Motor neuron (in vitro differentiated cells): Measurements from ENCODE around the gene CLASP1. TPM values are rescaled to one million over a fixed set of nuclear protein-coding genes. Genes with fewer than 3 reads are reported as not detected.
"Not testable (repeated sequence)": the region's sequence is repeated elsewhere in the genome, so short reads cannot be mapped to it uniquely, and the experiment has no call there.

Experiments used
- ATAC-seq, 8 experiments: fragments of 200-7000 bp; cut with Tn5 transposase; replicated peaks in 6 of 8; 2 replicates each; pipeline ENCODE4 v1.8.0; 2021; ENCODE audit warnings: mild to moderate bottlenecking in 8 of 8, moderate library complexity in 8 of 8
- H3K27ac ChIP-seq, 2 donors: fragments of 250-450 bp; sonication (Bioruptor Pico); 2 replicates each; pipeline ENCODE4 v1.9.0; 2021; ENCODE audit warnings: antibody characterized with exemption in 2 of 2, mild to moderate bottlenecking in 2 of 2, moderate library complexity in 1 of 2
- H3K4me1 ChIP-seq, 2 donors: fragments of 250-450 bp; sonication (Bioruptor Pico); replicated peaks in 1 of 2; 2 replicates each; pipeline ENCODE4 v1.6.1; 2021; ENCODE audit warnings: antibody characterized with exemption in 2 of 2, mild to moderate bottlenecking in 2 of 2, moderate library complexity in 1 of 2
- H3K4me3 ChIP-seq, 5 donors: fragments of 250-450 bp; sonication (Bioruptor Pico); 2 replicates each; pipeline ENCODE4 v1.9.0; 2021; ENCODE audit warnings: antibody characterized with exemption in 5 of 5, mild to moderate bottlenecking in 5 of 5, moderate library complexity in 4 of 5
- WGBS, 10 experiments: fragments of 450-650 bp; shearing (Covaris generic); methylation state at CpG; one replicate each; pipeline ENCODE4 v1.0.0; 2022; 5-methylcytosine and 5-hydroxymethylcytosine counted together
- in situ Hi-C, 9 experiments: fragments of 400-800 bp; cut with MboI; loops; one replicate each; pipeline ENCODE4 v1.15.0; 2021; ENCODE audit warnings: low sequenced_read_pairs in 9 of 9, low pct_unique_long_range_greater_than_20kb in 2 of 9; ENCODE audit not compliant: unreplicated experiment in 9 of 9
- total RNA-seq, 8 experiments: library from RNA; unstranded; fragments of 300-600 nt; gene quantifications; 2 replicates each; pipeline versions ENCODE4 v1.2.3 to v1.2.4, GENCODE V29; 2022

Gene CLASP1
- total RNA-seq, 8 experiments from 2014 or later: 36.3 to 66.7 (median 54.6) TPM

DNA sequence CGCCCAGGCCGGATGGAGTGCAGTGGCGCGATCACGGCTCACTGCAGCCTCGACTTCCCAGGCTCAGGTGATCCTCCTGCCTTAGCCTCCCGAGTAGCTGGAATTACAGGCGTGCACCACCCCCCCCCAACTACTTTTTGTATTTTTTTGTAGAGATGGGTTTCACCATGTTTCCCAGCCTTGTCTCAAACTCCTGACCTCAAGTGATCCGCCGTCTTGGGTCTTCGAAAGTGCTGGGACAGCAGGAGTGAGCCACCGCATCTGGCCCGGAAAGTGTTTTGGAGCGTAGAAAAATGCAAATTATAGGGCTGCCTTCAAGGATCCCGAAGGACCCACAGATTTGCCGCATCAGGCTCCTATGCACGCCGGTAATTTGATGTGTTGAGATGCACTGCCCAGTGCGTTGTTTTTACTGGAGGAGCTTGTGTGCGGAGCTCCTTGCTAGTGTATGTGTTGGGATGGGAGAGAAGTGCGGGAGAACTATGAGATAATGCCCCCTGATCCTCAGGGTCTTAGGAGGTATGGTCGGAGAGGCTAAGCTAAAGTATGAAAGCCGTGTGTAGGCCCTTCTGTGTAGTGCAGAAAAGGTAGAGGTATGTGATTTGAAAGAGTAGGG lies 1.2 kb upstream of the CLASP1 start:
- Histone ChIP-seq H3K4me1 (peaks cover 12 to 16% of the 10 kb centered on the region in 2 donors), H3K4me3 (peak overlapping the region; percentile 74 to 90 (median 75)), H3K27ac (peak overlapping the region; percentile 81 to 91)
- peak in 6 of 8 experiments; percentile 1 to 6 (median 2) for ATAC-seq
- in situ Hi-C loops: no loop called here
- WGBS, 10 experiments: 0 to 2% (median 0%) methylated on average over 1 to 19 of the region's 23 CpGs; no CpG with 5 or more reads in 1 of the 10 experiments

DNA sequence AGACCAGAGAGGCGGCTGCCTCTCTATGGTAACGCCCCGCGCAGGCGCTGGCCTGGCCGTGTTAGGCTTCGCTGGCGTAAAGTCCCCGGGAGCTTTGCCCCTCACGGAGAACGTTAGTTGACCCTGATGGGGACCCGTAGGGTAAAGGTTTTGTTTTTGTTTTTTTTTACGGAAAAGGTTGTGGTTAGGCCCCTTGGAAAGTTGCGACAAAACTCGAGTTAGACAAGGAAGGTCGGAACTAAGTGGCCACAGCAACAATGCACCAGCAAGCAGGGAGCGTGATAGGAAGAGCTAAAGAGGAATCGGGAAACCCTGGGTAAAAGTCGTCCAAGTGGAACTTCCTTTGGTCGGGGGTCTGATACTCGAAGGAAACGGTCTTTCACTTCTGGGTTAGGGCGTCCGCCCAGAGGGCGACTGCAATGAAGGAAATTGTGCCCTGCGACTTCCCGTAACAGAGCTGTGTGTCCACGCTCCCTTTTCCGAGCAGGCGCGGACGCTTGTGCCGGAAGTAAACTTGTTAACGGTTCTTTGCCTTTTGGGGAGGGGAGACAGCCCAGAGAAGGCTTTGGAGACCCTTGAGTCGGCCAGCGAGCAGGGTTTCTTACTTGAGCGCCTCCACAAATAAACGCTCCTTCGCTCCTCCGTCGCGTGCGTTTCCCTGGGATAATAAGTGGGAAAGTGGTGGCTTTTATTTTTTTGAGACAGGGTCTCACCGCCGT lies 493 bp upstream of the CLASP1 start:
- in situ Hi-C loops: no loop called here

GRCh38 chr2:121648206-121649148 lies 785 bp downstream of the CLASP1 start:
- 0 to 10% (median 3%) methylated on average over 3 to 14 of the region's 41 CpGs for WGBS, 10 experiments
- Histone ChIP-seq H3K4me3 (peak overlapping the region; percentile 74 to 90 (median 75)), H3K4me1 (peaks cover 12 to 16% of the 10 kb centered on the region in 2 donors), H3K27ac (peak overlapping the region; percentile 87 to 91)
- in situ Hi-C loops: no loop called here
- ATAC-seq: peak; percentile 23 to 39 (median 28)

More for the DNA sequence above, 493 bp upstream of the CLASP1 start:
- peaks cover 12 to 16% of the 10 kb centered on the region in 2 donors for H3K4me1 ChIP-seq
- ATAC-seq: peak; percentile 87 to 96 (median 94)
- WGBS, 10 experiments: 0 to 5% (median 0%) methylated on average over 4 to 30 of the region's 45 CpGs; no CpG with 5 or more reads in 2 of the 10 experiments
- H3K27ac ChIP-seq: peak overlapping the region; percentile 81 to 91
- peak overlapping the region; percentile 74 to 90 (median 75) for H3K4me3 ChIP-seq

GRCh38 chr2:121647396-121647795 lies 1.9 kb downstream of the CLASP1 start:
- H3K4me1 ChIP-seq: peaks cover 12 to 16% of the 10 kb centered on the region in 2 donors
- peak overlapping the region in 4 of 5 donors; percentile 75 to 90 (median 78) for H3K4me3 ChIP-seq
- 13 to 100% (median 63%) methylated on average over 1 of the region's 1 CpG; no CpG with 5 or more reads in 2 of the 10 experiments for WGBS, 10 experiments
- ATAC-seq: no peak
- H3K27ac ChIP-seq: no peak overlapping the region
- in situ Hi-C loops: no loop called here

- Histone ChIP-seq H3K4me1 (peaks cover 3 to 10% of the 10 kb centered on the region in 2 donors), H3K4me3 (no peak overlapping the region), H3K27ac (no peak overlapping the region)
- WGBS, 10 experiments: 85 to 100% (median 95%) methylated on average over 1 to 2 of the region's 2 CpGs; no CpG with 5 or more reads in 6 of the 10 experiments
- in situ Hi-C loops: no loop called here
- ATAC-seq: no peak
Observed at GRCh38 chr2:121644715-121645114, 4.5 kb downstream of the CLASP1 start.

GRCh38 chr2:121643877-121644276 lies 5.4 kb downstream of the CLASP1 start:
- H3K27ac ChIP-seq: no peak overlapping the region
- H3K4me3 ChIP-seq: no peak overlapping the region
- peaks cover 3 to 10% of the 10 kb centered on the region in 2 donors for H3K4me1 ChIP-seq
- ATAC-seq: no peak
- WGBS, 10 experiments: 80 to 100% (median 93%) methylated on average over 1 to 2 of the region's 2 CpGs; no CpG with 5 or more reads in 5 of the 10 experiments
- in situ Hi-C loops: no loop called here

DNA sequence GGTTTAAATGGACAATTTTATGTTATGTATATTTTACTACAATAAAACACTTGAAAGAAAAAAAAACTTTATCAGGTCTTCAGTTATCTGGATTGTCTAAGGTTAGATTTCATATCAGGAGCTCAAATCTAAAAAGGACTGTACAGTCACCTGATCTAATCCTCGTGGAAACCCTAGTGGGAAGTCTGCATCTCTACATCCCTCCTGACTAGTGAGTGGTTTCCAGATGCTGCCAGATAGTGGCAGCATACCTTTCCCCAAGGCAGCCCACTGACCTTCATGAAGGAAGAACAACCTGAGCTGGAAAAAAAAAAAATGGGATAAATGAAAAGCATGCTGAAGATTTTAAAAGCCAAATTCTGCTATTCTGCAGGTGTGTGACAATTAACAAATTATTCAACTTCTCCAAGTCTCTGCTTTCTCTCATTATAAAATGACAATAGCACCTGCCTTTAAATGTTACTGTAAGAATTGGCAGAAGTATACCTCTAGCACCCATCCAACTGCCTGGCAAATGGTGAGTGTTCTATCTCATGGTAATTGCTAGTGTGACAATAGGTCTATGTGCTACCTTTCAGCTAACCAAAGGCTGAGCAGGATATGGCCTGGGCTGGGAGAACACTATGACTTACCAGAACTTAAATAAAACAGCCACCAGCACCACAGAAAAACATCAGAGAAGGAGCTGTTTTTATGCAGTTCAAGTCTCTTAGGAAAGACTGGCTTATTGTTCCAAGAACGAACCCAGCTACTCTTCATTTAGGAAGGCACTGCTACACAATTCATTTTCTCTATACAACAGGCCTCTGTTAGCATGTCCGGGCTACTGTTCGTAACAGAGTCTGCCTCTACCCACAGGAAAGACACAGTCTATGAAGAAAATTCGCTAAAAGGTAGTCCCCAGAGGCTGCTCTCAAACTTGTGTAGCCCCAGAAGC lies 8.6 kb downstream of the CLASP1 start:
- WGBS, 10 experiments: 0 to 100% (median 78%) methylated on average over 1 to 5 of the region's 5 CpGs; no CpG with 5 or more reads in 3 of the 10 experiments
- peak overlapping the region in 1 of 2 donors; percentile 53 for H3K27ac ChIP-seq

DNA sequence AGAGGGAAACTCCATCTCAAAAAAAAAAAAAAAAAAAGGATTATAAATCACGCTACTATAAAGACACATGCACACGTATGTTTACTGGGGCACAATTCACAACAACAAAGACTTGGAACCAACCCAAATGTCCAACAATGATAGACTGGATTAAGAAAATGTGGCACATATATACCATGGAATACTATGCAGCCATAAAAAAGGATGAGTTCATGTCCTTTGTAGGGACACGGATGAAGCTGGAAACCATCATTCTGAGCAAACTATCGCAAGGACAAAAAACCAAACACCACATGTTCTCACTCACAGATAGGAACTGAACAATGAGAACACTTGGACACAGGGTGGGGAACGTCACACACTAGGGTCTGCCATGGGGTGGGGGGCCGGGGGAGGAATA lies 9.4 kb downstream of the CLASP1 start:
- H3K4me1 ChIP-seq, H3K27ac ChIP-seq, in situ Hi-C loops, ATAC-seq, H3K4me3 ChIP-seq: not testable (repeated sequence)
- 100% methylated on average over 1 of the region's 6 CpGs; no CpG with 5 or more reads in 8 of the 10 experiments for WGBS, 10 experiments

More for the DNA sequence above, 8.6 kb downstream of the CLASP1 start:
- H3K4me3 ChIP-seq: no peak overlapping the region
- H3K4me1 ChIP-seq: peaks cover 0 to 3% of the 10 kb centered on the region in 2 donors
- ATAC-seq: peak in 2 of 8 experiments; percentile 30 to 45
- in situ Hi-C loops: no loop called here

DNA sequence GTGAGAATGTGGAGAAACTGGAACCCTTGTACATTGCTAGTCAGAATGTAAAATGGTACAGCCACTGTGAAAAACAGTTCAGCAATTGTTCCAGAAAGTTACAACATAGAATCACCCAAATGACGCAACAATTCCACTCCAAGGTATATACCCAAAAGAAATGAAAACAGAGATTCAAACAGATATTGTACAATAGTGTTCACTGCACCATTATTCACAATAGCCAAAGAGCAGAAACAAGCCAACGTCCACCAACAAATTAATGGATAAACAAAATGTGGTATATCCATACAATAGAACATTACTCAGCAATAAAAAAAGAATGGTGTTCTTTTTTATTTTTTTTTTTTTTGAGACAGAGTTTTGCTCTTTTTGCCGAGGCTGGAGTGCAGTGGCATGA lies 10.9 kb downstream of the CLASP1 start:
- in situ Hi-C loops: no loop called here
- ATAC-seq: no peak
- WGBS, 10 experiments: 43 to 100% (median 97%) methylated on average over 1 to 3 of the region's 3 CpGs
- peaks cover 0 to 3% of the 10 kb centered on the region in 2 donors for H3K4me1 ChIP-seq
- H3K27ac ChIP-seq: no peak overlapping the region
- no peak overlapping the region for H3K4me3 ChIP-seq

- no peak overlapping the region for H3K4me3 ChIP-seq
- in situ Hi-C loops: no loop called here
- no peak for ATAC-seq
- H3K4me1 ChIP-seq: no peaks in the 10 kb centered on the region
- WGBS, 10 experiments: 0 to 83% (median 63%) methylated on average over 1 of the region's 1 CpG; no CpG with 5 or more reads in 2 of the 10 experiments
- no peak overlapping the region for H3K27ac ChIP-seq
Observed at GRCh38 chr2:121635371-121635770, 13.9 kb downstream of the CLASP1 start.

DNA sequence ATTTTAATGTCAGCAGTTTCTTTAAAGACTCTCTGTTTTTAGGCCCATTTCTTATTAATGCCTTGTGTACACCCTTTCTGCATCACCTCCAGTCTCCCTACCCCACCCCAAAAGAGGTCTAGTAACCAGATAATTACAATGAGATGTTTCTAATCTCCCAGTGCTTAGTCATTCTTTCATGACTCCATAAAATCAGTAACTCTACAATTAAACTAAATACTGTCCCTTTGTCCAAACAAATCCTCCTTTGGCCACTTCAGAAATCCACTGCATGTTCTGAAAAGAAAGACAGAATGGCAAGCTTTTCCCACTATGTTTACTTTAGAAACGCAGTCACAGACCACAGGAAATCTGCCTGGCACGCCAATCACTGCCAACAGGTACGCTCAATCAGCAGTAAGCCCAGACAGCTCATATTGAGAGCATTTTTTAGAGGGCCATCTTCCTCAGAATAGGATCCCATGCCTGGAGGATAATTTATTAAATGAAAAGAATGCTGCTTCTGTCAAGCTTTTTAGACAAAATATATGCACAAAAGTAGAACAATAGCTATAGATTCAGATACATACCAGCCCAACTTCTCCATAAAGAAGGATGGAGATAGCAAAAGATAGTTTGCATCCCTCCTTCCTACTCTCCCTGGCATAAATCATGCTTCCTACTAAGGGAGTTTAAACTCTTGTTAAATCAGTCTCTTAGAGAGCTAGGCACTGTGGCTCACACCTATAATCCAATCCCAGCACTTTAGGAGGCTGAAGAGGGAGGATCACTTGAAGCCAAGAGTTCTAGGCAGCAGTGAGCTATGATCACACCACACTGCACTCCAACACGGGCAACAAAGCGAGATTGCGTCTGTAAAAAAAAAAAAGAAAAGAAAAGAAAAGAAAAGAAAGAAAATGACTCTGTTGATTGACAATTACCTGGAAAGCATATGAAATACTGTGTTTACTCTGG lies 14.6 kb downstream of the CLASP1 start:
- no peaks in the 10 kb centered on the region for H3K4me1 ChIP-seq
- no peak overlapping the region for H3K27ac ChIP-seq
- peak in 4 of 8 experiments; percentile 40 to 77 (median 64) for ATAC-seq
- no peak overlapping the region for H3K4me3 ChIP-seq
- in situ Hi-C loops: no loop called here
- 49 to 100% (median 86%) methylated on average over 1 to 6 of the region's 6 CpGs for WGBS, 10 experiments
